ENCODE results near the gene OR52M1. TPM values are rescaled to one million over a fixed set of nuclear protein-coding genes. Genes with fewer than 3 reads are reported as not detected.

OR52M1 gene
- total RNA-seq, 1 donor from 2014 or later: not detected

DNA sequence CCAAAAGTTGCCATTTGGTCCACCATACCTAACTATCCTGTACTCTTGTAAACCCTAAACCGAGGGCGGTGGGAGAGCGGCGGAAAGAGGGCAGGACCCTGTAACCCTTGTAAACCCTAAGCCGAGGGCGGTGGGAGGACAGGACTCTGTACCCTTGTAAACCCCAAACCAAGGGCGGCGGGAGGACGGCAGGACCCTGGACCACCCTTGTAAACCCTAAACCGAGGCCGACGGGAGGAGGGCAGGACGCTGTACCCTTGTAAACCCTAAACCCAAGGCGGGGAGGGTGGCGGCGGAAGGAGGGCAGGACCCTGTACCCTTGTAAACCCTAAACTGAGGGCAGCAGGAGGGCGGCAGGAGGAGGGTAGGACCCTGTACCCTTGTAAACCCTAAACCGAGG, 24.1 kb downstream of the OR52M1 start:
- H3K27me3 Mint-ChIP-seq: no peaks in the 10 kb centered on the region
- TF ChIP-seq CTCF (conservative IDR thresholded peaks at IDR 0.05): no peak
- no peak for DNase-seq (ENCODE audit: extremely low spot score, unreplicated experiment)
- no peak overlapping the region for H3K4me3 Mint-ChIP-seq
- no peaks in the 10 kb centered on the region for H3K4me1 Mint-ChIP-seq (ENCODE audit: unreplicated experiment)
- peaks cover 6% of the 10 kb centered on the region for H3K9me3 Mint-ChIP-seq
- H3K27ac Mint-ChIP-seq: no peak overlapping the region
- H3K36me3 Mint-ChIP-seq: peaks cover 2% of the 10 kb centered on the region

DNA sequence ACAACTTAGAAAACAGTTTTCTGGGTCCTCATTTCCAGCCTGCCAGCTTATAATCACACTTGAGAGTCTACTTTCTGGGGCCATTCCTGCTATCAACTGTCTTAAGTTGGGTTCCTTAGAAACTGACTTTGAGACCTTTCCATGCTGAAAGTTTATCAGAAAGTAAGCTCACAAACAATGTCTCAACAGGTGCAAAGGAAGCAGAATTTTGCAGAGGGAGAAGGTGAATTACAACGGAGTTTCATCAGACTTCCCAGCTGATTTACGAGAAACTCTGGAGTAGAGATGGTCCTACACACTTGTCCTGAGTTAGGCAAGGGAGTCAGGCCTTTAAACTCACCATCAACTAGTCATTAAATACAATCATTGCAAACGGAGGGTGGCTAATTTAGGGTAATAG, 31.9 kb downstream of the OR52M1 start:
- Mint-ChIP-seq H3K27ac (no peak overlapping the region), H3K4me1 (ENCODE audit: unreplicated experiment) (no peaks in the 10 kb centered on the region), H3K27me3 (peaks cover 10% of the 10 kb centered on the region), H3K36me3 (no peaks in the 10 kb centered on the region), H3K9me3 (no peaks in the 10 kb centered on the region), H3K4me3 (no peak overlapping the region)
- no peak for DNase-seq (ENCODE audit: extremely low spot score, unreplicated experiment)
- no peak for TF ChIP-seq CTCF (conservative IDR thresholded peaks at IDR 0.05)

GRCh38 chr11:4577761-4578160, 32.8 kb downstream of the OR52M1 start:
- DNase-seq (ENCODE audit: extremely low spot score, unreplicated experiment): no peak
- Mint-ChIP-seq H3K36me3 (no peaks in the 10 kb centered on the region), H3K27me3 (peaks cover 13% of the 10 kb centered on the region), H3K9me3 (no peaks in the 10 kb centered on the region), H3K4me1 (ENCODE audit: unreplicated experiment) (no peaks in the 10 kb centered on the region), H3K27ac (no peak overlapping the region), H3K4me3 (no peak overlapping the region)
- TF ChIP-seq CTCF (conservative IDR thresholded peaks at IDR 0.05): no peak

GRCh38 chr11:4578624-4579023, 33.6 kb downstream of the OR52M1 start:
- Mint-ChIP-seq H3K27ac (no peak overlapping the region), H3K36me3 (no peaks in the 10 kb centered on the region), H3K9me3 (no peaks in the 10 kb centered on the region), H3K4me1 (ENCODE audit: unreplicated experiment) (no peaks in the 10 kb centered on the region), H3K27me3 (peaks cover 16% of the 10 kb centered on the region), H3K4me3 (no peak overlapping the region)
- TF ChIP-seq CTCF (conservative IDR thresholded peaks at IDR 0.05): no peak
- no peak for DNase-seq (ENCODE audit: extremely low spot score, unreplicated experiment)

GRCh38 chr11:4580124-4580523, 35.1 kb downstream of the OR52M1 start:
- peaks cover 23% of the 10 kb centered on the region for H3K27me3 Mint-ChIP-seq
- no peak for DNase-seq (ENCODE audit: extremely low spot score, unreplicated experiment)
- no peak for TF ChIP-seq CTCF (conservative IDR thresholded peaks at IDR 0.05)
- H3K4me1 Mint-ChIP-seq (ENCODE audit: unreplicated experiment): no peaks in the 10 kb centered on the region
- no peak overlapping the region for H3K4me3 Mint-ChIP-seq
- H3K9me3 Mint-ChIP-seq: no peaks in the 10 kb centered on the region
- H3K36me3 Mint-ChIP-seq: no peaks in the 10 kb centered on the region
- H3K27ac Mint-ChIP-seq: no peak overlapping the region

DNA sequence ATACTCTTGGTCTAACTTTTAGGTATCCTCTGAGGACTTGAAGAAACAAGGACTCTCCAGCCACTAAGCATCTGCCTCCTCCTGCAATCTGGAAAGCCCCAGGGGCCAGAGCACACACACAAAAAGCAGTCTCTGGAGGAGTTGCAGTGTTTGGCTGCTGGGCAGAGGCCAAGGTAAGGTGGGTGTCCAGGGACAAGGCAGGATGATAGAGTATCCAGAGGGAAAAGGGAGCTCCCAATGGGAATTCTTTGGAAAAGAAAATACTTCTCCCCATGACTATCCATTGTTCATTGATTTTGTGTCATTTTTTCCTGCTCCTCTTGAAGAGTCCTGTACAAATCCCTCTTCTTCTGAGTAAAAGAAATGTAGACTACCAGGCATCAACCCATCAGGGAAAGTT, 36.5 kb downstream of the OR52M1 start, which contains the start of gene OR52I2:
Gene OR52I2 (plus strand): TSS at position 301 of the 400 bp plus-strand sequence.
- H3K4me3 Mint-ChIP-seq: no peak within 1 kb of the TSS

More for the DNA sequence above, 36.5 kb downstream of the OR52M1 start, which contains the start of gene OR52I2:
- H3K36me3 Mint-ChIP-seq: no peaks in the 10 kb centered on the region
- peaks cover 18% of the 10 kb centered on the region for H3K27me3 Mint-ChIP-seq
- no peaks in the 10 kb centered on the region for H3K9me3 Mint-ChIP-seq
- DNase-seq (ENCODE audit: extremely low spot score, unreplicated experiment): no peak
- no peak within 1 kb of the TSS for H3K27ac Mint-ChIP-seq
- no peaks in the 10 kb centered on the region for H3K4me1 Mint-ChIP-seq (ENCODE audit: unreplicated experiment)
- TF ChIP-seq CTCF (conservative IDR thresholded peaks at IDR 0.05): no peak
